HepG2 (cell line): ENCODE measurements around the gene PPP1R7. TPM values are rescaled to one million over a fixed set of nuclear protein-coding genes. Genes with fewer than 3 reads are reported as not detected.

Experiments
- ATAC-seq: fragments of 200-7000 bp; cut with Tn5 transposase; 3 replicates; pipeline ENCODE4 v1.9.1; 2020; ENCODE audit warnings: mild to moderate bottlenecking, moderate library complexity
- BruUV-seq: library from RNA; stranded (reverse); fragments of 400-500 nt; replicated peaks from 2 replicates; lab custom pipeline; 2021; lab: Mats Ljungman, UMichigan
- CTCF ChIA-PET: fragments of 300-600 bp; formaldehyde crosslinking; extraction: SDS; loops from one replicate; lab custom pipeline; 2021; ENCODE audit warnings: low total read pairs, inconsistent platforms, low intra/inter-chr PET ratio; lab: Yijun Ruan, JAX
- POLR2A ChIA-PET: fragments of 350-600 bp; sonication (Branson Sonifier 250); formaldehyde crosslinking; loops from one replicate; lab custom pipeline; 2020; ENCODE audit warnings: antibody characterized with exemption, inconsistent platforms; lab: Yijun Ruan, JAX
- DNase-seq: peaks from one replicate; pipeline ENCODE4 v3.0.0-alpha.2; 2015; ENCODE audit warnings: low spot score
- FAIRE-seq: peaks from 3 replicates; lab custom pipeline; 2011; peaks lifted over from hg19 to GRCh38; lab: Jason Lieb, UNC
- H2AFZ ChIP-seq: one replicate; pipeline ENCODE4 v1.6.1; 2011; ENCODE audit warnings: low read length, inconsistent platforms
- H3K27ac ChIP-seq: fragments of 300-600 bp; 3 replicates; pipeline ENCODE4 v1.8.0; 2011; ENCODE audit warnings: mixed run types, mild to moderate bottlenecking, mixed read lengths, low read length, inconsistent platforms; ENCODE audit not compliant: insufficient read depth; ENCODE audit errors: extremely low read length
- H3K27me3 ChIP-seq, 2 experiments: fragments of 200-600 bp in 1 of 2; 2 replicates in 1 of 2; 3 replicates in 1 of 2; pipeline versions ENCODE4 v1.6.0 to v1.8.0; 2011; ENCODE audit warnings: low read length in 2 of 2, mild to moderate bottlenecking in 2 of 2, moderate library complexity in 2 of 2, inconsistent platforms in 1 of 2; ENCODE audit not compliant: insufficient read depth in 2 of 2, control insufficient read depth in 1 of 2
- H3K36me3 ChIP-seq, 2 experiments: fragments of 200-600 bp in 1 of 2; replicated peaks in 1 of 2; 2 replicates in 1 of 2; 3 replicates in 1 of 2; pipeline versions ENCODE4 v1.5.1 to v1.8.0; 2011; ENCODE audit warnings: low read length in 2 of 2, inconsistent platforms in 1 of 2; ENCODE audit not compliant: insufficient read depth in 2 of 2, control insufficient read depth in 1 of 2
- H3K4me1 ChIP-seq: 2 replicates; pipeline ENCODE4 v1.5.1; 2012; ENCODE audit warnings: low read length, inconsistent platforms; ENCODE audit not compliant: insufficient read depth
- H3K4me2 ChIP-seq: 2 replicates; pipeline ENCODE4 v1.6.0; 2011; ENCODE audit warnings: low read depth, low read length, inconsistent platforms
- H3K4me3 ChIP-seq, 3 experiments: fragments of 200-600 bp in 1 of 3; sonication (generic), shearing (Covaris generic) in 1 of 3; replicated peaks in 1 of 3; 2 replicates each; pipeline ENCODE4 v1.5.1; 2011 to 2016; ENCODE audit warnings: low read length in 3 of 3, inconsistent platforms in 2 of 3, low read depth in 2 of 3, mild to moderate bottlenecking in 2 of 3, control low read depth in 1 of 3, mixed read lengths in 1 of 3; ENCODE audit not compliant: insufficient read depth in 1 of 3
- H3K79me2 ChIP-seq: one replicate; pipeline ENCODE4 v1.6.1; 2011; ENCODE audit warnings: low read length, inconsistent platforms; ENCODE audit not compliant: insufficient read depth
- H3K9ac ChIP-seq: 2 replicates; pipeline ENCODE4 v1.6.0; 2011; ENCODE audit warnings: mild to moderate bottlenecking, low read depth, low read length, inconsistent platforms; ENCODE audit not compliant: insufficient read depth
- H3K9me3 ChIP-seq: 2 replicates; pipeline ENCODE4 v1.5.1; 2012; ENCODE audit warnings: mild to moderate bottlenecking, low read length
- H4K20me1 ChIP-seq: 2 replicates; pipeline ENCODE4 v1.6.0; 2011; ENCODE audit warnings: inconsistent platforms, mild to moderate bottlenecking, low read length, moderate library complexity; ENCODE audit not compliant: insufficient read depth
- FOXA1 ChIP-seq, 2 experiments: fragments of 450-650 bp in 1 of 2; sonication (generic) in 1 of 2; formaldehyde crosslinking in 1 of 2; IDR thresholded peaks; 2 replicates each; pipeline versions ENCODE4 v1.4.0 to v1.6.1; 2016 to 2020; ENCODE audit warnings: missing genetic modification reagents in 1 of 2
- FOXC1 ChIP-seq: sonication (generic); formaldehyde crosslinking; IDR thresholded peaks from 2 replicates; pipeline ENCODE4 v1.8.0; 2022; ENCODE audit warnings: mild to moderate bottlenecking, missing genetic modification reagents, borderline replicate concordance
- HOXD1 ChIP-seq: sonication (generic); formaldehyde crosslinking; IDR thresholded peaks from 2 replicates; pipeline ENCODE4 v1.5.0; 2020; ENCODE audit warnings: missing genetic modification reagents
- JDP2 ChIP-seq: sonication (generic); formaldehyde crosslinking; IDR thresholded peaks from 2 replicates; pipeline ENCODE4 v1.8.1; 2022; ENCODE audit warnings: missing genetic modification reagents, borderline replicate concordance
- KDM1A ChIP-seq: IDR thresholded peaks from 2 replicates; pipeline ENCODE4 v1.6.1; 2016; ENCODE audit warnings: missing compliant biosample characterization
- NFRKB ChIP-seq: fragments of 450-650 bp; IDR thresholded peaks from 2 replicates; pipeline ENCODE4 v1.6.1; 2017
- NONO ChIP-seq, 2 experiments: fragments of 450-650 bp in 1 of 2; sonication (generic) in 1 of 2; formaldehyde crosslinking in 1 of 2; IDR thresholded peaks in 1 of 2; conservative IDR thresholded peaks in 1 of 2; 2 replicates each; pipeline versions ENCODE4 v1.6.1 to v1.8.0; 2017 to 2022; ENCODE audit warnings: mild to moderate bottlenecking in 1 of 2, missing genetic modification reagents in 1 of 2, moderate library complexity in 1 of 2
- POLR2AphosphoS5 ChIP-seq: IDR thresholded peaks from 2 replicates; pipeline ENCODE4 v1.6.1; 2012; ENCODE audit warnings: low read depth, low read length
- RELA ChIP-seq: sonication (generic); formaldehyde crosslinking; IDR thresholded peaks from 2 replicates; pipeline ENCODE4 v1.4.0; 2020; ENCODE audit warnings: missing genetic modification reagents
- REXO4 ChIP-seq: sonication (generic); formaldehyde crosslinking; IDR thresholded peaks from 2 replicates; pipeline ENCODE4 v1.8.0; 2022; ENCODE audit warnings: missing genetic modification reagents, mild to moderate bottlenecking, borderline replicate concordance
- ZC3H4 ChIP-seq: sonication (generic); formaldehyde crosslinking; IDR thresholded peaks from 2 replicates; pipeline ENCODE4 v1.4.0; 2020; ENCODE audit warnings: missing genetic modification reagents, borderline replicate concordance
- ZFP82 ChIP-seq: sonication (generic); formaldehyde crosslinking; IDR thresholded peaks from 2 replicates; pipeline ENCODE4 v1.5.1; 2020; ENCODE audit warnings: mild to moderate bottlenecking, missing genetic modification reagents, borderline replicate concordance
- ZNF337 ChIP-seq: sonication (generic); formaldehyde crosslinking; IDR thresholded peaks from 2 replicates; pipeline ENCODE4 v1.5.1; 2020; ENCODE audit warnings: missing genetic modification reagents, low read depth, mild to moderate bottlenecking, borderline replicate concordance
- ZNF607 ChIP-seq: sonication (generic); formaldehyde crosslinking; IDR thresholded peaks from 2 replicates; pipeline ENCODE4 v1.5.1; 2020; ENCODE audit warnings: missing genetic modification reagents, mild to moderate bottlenecking, borderline replicate concordance
- ZNF616 ChIP-seq: sonication (generic); formaldehyde crosslinking; IDR thresholded peaks from 2 replicates; pipeline ENCODE4 v1.5.0; 2020; ENCODE audit warnings: low read depth, mild to moderate bottlenecking, missing genetic modification reagents
- ZNF878 ChIP-seq: sonication (generic); formaldehyde crosslinking; IDR thresholded peaks from 2 replicates; pipeline ENCODE4 v1.8.1; 2023; ENCODE audit warnings: mild to moderate bottlenecking, missing genetic modification reagents, moderate library complexity
- WGBS: methylation state at CpG from one replicate; pipeline ENCODE4 v1.1.6; 2017; ENCODE audit warnings: low lambda C conversion rate; 5-methylcytosine and 5-hydroxymethylcytosine counted together
- in situ Hi-C: cut with HindIII; loops from 2 replicates; pipeline ENCODE4 v1.10.0; 2017; ENCODE audit warnings: low pct_unique_long_range_greater_than_20kb; ENCODE audit not compliant: extremely low pct_ligation_motif_present
- intact Hi-C: fragments of 100-400 bp; cut with micrococcal nuclease; formaldehyde crosslinking; loops from one replicate; pipeline ENCODE4 v1.10.0; 2022; ENCODE audit not compliant: unreplicated experiment
- polyA plus RNA-seq, 8 experiments: library from polyadenylated mRNA; depleted of rRNA in 3 of 8; stranded (reverse) in 7 of 8; unstranded in 1 of 8; fragments of >200 nt; fragmentation: Illumina TruSeq in 4 of 8; extraction: Trizol in 4 of 8; gene quantifications; 2 replicates each; pipeline versions ENCODE4 v1.2.1 to v1.2.3, GENCODE V29; 2011 to 2016; ENCODE audit warnings: low read depth in 4 of 8, missing spikeins in 1 of 8, mixed read lengths in 1 of 8; ENCODE audit not compliant: insufficient read depth in 1 of 8
- total RNA-seq, 5 experiments: library from RNA; depleted of rRNA; stranded (reverse); fragments of >200 nt; fragmentation: Illumina TruSeq; extraction: Trizol; gene quantifications; 2 replicates each; pipeline ENCODE4 v1.2.3, GENCODE V29; 2016; ENCODE audit warnings: low read depth in 1 of 5
- TF ChIP-seq, protein P1 (sequence below): sonication (generic); formaldehyde crosslinking; IDR thresholded peaks from 2 replicates; pipeline ENCODE4 v1.5.0; 2020; ENCODE audit warnings: missing genetic modification reagents
- TF ChIP-seq, protein P2 (sequence below): sonication (generic); formaldehyde crosslinking; IDR thresholded peaks from 2 replicates; pipeline ENCODE4 v1.4.0; 2020; ENCODE audit warnings: mild to moderate bottlenecking, missing genetic modification reagents

Gene PPP1R7
- total and polyA plus RNA-seq, 2 of the 13 experiments (the other 11 are each of a cell fraction or from before 2014, with no cell fraction given), result 33.3 to 67.9 TPM

GRCh38 chr2:241150660-241151530, 628 bp downstream of the PPP1R7 start:
- no peak for ATAC-seq
- BruUV-seq, result no TSS peak
- TF ChIP-seq JDP2 (no peak), HOXD1 (CRISPR knock-in tag) (no peak), FOXC1 (CRISPR knock-in tag) (no peak), REXO4 (CRISPR knock-in tag) (no peak), KDM1A (CRISPR knock-in tag) (no peak), POLR2AphosphoS5 (no peak), RELA (no peak; the same call in 1 of the 2 replicates), ZNF607 (CRISPR knock-in tag) (no peak), ZNF616 (CRISPR knock-in tag) (no peak), ZFP82 (CRISPR knock-in tag) (no peak), ZC3H4 (CRISPR knock-in tag) (no peak), NONO (IDR thresholded peaks at IDR 0.05) (no peak), NONO (CRISPR knock-in tag; conservative IDR thresholded peaks at IDR 0.05) (no peak), ZNF878 (CRISPR knock-in tag) (no peak), FOXA1 (IDR thresholded peaks at IDR 0.05) (no peak), FOXA1 (CRISPR knock-in tag; IDR thresholded peaks at IDR 0.05) (0 out of 2 replicates have a peak, but pooled peaks have one; percentile 28), NFRKB (no peak), ZNF337 (CRISPR knock-in tag) (no peak)
- TF ChIP-seq, protein P1, sequence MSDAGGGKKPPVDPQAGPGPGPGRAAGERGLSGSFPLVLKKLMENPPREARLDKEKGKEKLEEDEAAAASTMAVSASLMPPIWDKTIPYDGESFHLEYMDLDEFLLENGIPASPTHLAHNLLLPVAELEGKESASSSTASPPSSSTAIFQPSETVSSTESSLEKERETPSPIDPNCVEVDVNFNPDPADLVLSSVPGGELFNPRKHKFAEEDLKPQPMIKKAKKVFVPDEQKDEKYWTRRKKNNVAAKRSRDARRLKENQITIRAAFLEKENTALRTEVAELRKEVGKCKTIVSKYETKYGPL (CRISPR knock-in tag), result no peak
- TF ChIP-seq, protein P2, sequence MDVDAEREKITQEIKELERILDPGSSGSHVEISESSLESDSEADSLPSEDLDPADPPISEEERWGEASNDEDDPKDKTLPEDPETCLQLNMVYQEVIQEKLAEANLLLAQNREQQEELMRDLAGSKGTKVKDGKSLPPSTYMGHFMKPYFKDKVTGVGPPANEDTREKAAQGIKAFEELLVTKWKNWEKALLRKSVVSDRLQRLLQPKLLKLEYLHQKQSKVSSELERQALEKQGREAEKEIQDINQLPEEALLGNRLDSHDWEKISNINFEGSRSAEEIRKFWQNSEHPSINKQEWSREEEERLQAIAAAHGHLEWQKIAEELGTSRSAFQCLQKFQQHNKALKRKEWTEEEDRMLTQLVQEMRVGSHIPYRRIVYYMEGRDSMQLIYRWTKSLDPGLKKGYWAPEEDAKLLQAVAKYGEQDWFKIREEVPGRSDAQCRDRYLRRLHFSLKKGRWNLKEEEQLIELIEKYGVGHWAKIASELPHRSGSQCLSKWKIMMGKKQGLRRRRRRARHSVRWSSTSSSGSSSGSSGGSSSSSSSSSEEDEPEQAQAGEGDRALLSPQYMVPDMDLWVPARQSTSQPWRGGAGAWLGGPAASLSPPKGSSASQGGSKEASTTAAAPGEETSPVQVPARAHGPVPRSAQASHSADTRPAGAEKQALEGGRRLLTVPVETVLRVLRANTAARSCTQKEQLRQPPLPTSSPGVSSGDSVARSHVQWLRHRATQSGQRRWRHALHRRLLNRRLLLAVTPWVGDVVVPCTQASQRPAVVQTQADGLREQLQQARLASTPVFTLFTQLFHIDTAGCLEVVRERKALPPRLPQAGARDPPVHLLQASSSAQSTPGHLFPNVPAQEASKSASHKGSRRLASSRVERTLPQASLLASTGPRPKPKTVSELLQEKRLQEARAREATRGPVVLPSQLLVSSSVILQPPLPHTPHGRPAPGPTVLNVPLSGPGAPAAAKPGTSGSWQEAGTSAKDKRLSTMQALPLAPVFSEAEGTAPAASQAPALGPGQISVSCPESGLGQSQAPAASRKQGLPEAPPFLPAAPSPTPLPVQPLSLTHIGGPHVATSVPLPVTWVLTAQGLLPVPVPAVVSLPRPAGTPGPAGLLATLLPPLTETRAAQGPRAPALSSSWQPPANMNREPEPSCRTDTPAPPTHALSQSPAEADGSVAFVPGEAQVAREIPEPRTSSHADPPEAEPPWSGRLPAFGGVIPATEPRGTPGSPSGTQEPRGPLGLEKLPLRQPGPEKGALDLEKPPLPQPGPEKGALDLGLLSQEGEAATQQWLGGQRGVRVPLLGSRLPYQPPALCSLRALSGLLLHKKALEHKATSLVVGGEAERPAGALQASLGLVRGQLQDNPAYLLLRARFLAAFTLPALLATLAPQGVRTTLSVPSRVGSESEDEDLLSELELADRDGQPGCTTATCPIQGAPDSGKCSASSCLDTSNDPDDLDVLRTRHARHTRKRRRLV (CRISPR knock-in tag), result no peak

More at GRCh38 chr2:241150660-241151530, 628 bp downstream of the PPP1R7 start:
- no peak for DNase-seq
- intact Hi-C loops, result loop anchor here (1.0 kb wide), 2 partner anchors 67 to 73 kb away; no protein-coding TSS in a partner anchor
- H3K4me2 ChIP-seq, result peak overlapping the region; percentile 87
- H4K20me1 ChIP-seq, result no peaks in the 10 kb centered on the region
- H3K9me3 ChIP-seq, result no peaks in the 10 kb centered on the region
- peaks cover 22% of the 10 kb centered on the region for H3K79me2 ChIP-seq
- peaks cover 3 to 14% of the 10 kb centered on the region in 2 experiments; a peak in 3 of 5 replicates for H3K36me3 ChIP-seq
- peak overlapping the region; percentile 83 to 96 (median 91) for H3K4me3 ChIP-seq
- FAIRE-seq, result peak; percentile 53
- ChIA-PET CTCF (interaction anchor here (1.9 kb wide), 1 partner anchor 73 kb away, joined by 9 read pairs; no protein-coding TSS in a partner anchor), POLR2A (interaction anchor here (0.7 to 2.7 kb wide), 9 partner anchors 15 to 460 kb away, joined by 3 to 21 read pairs (median 3); partner anchors contain the start of gene MTERF4)
- H3K9ac ChIP-seq, result peak overlapping the region; percentile 81
- H3K27me3 ChIP-seq, result no peaks in the 10 kb centered on the region; a peak in 1 of 5 replicates
- in situ Hi-C loops, result no loop called here
- peaks cover 25% of the 10 kb centered on the region for H3K4me1 ChIP-seq
- no peak overlapping the region for H2AFZ ChIP-seq
- 12% methylated on average over 28 of the region's 37 CpGs for WGBS
- peak overlapping the region; percentile 18 for H3K27ac ChIP-seq
